ENCODE measurements around the gene SLC43A2.

Gene SLC43A2

DNA sequence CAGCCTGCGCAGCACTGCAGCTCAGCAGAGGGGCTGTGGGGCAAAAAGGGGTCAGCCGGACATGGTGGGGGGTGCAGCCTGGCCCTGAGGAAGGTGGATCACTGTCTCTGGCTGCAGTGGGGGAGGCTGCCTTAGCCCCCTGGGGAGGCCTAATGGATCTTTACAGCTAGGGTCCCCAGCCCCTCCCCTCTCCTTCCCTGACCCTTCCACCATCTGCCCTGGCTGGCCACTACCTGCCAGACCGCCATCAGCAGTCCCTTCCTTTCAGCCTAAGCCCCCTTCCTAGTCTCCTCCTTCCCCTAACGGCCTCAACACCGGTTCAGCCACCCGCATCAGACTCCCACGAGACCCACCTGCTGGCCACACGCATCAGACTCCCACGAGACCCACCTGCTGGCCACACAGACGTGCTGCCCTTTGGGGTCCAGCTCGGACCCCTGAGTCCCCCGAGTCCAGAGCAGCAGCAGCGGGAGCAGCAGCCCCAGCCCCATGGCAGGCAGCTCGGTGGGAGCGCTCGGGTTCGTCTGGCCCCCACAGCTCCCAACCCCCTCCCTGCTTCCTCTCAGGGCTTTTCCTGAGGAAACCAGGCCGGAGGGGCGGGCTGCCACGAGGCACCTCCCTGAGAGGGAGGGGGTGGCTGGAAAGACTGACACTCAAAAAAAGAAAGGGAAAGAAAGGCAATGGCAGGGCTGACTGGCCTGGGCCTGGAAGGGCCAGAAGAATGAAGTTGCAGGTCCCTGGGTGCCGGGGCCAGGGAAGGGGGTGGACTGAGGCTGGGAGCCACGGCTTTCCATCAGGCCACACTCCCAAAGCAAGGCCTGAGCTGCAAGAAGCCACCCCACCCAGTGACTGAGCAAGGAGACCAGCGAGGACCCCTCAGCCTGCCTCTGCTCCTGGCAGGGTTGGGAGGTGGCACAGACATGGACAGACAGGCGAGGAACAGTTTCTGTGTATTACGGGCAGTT, 16.9 kb upstream of the SLC43A2 start, which contains the start of gene SCARF1:
SCARF1 (minus strand) TSS at position 526 of the 965 bp plus-strand sequence; CDS start at position 491, 35 bp downstream.
- H3K36me3 ChIP-seq = peaks cover 10% of the 10 kb centered on the region
- peak within 1 kb of the TSS; percentile 92 for H3K27ac ChIP-seq
- H3K4me3 ChIP-seq (ENCODE audit: low read depth in 1 of 2, low read length in 1 of 2) = peak within 1 kb of the TSS; percentile 62 to 65
- peaks cover 54 to 61% of the 10 kb centered on the region in 2 experiments for H3K4me1 ChIP-seq (ENCODE audit: control insufficient read depth in 1 of 2, insufficient read depth in 1 of 2, low read depth in 1 of 2, low read length in 1 of 2)
- H3K27me3 ChIP-seq = peaks cover 36% of the 10 kb centered on the region
- TF ChIP-seq, protein P1, sequence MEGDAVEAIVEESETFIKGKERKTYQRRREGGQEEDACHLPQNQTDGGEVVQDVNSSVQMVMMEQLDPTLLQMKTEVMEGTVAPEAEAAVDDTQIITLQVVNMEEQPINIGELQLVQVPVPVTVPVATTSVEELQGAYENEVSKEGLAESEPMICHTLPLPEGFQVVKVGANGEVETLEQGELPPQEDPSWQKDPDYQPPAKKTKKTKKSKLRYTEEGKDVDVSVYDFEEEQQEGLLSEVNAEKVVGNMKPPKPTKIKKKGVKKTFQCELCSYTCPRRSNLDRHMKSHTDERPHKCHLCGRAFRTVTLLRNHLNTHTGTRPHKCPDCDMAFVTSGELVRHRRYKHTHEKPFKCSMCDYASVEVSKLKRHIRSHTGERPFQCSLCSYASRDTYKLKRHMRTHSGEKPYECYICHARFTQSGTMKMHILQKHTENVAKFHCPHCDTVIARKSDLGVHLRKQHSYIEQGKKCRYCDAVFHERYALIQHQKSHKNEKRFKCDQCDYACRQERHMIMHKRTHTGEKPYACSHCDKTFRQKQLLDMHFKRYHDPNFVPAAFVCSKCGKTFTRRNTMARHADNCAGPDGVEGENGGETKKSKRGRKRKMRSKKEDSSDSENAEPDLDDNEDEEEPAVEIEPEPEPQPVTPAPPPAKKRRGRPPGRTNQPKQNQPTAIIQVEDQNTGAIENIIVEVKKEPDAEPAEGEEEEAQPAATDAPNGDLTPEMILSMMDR (IDR thresholded peaks at IDR 0.05) = no peak
- no peaks in the 10 kb centered on the region for H3K9me3 ChIP-seq

DNA sequence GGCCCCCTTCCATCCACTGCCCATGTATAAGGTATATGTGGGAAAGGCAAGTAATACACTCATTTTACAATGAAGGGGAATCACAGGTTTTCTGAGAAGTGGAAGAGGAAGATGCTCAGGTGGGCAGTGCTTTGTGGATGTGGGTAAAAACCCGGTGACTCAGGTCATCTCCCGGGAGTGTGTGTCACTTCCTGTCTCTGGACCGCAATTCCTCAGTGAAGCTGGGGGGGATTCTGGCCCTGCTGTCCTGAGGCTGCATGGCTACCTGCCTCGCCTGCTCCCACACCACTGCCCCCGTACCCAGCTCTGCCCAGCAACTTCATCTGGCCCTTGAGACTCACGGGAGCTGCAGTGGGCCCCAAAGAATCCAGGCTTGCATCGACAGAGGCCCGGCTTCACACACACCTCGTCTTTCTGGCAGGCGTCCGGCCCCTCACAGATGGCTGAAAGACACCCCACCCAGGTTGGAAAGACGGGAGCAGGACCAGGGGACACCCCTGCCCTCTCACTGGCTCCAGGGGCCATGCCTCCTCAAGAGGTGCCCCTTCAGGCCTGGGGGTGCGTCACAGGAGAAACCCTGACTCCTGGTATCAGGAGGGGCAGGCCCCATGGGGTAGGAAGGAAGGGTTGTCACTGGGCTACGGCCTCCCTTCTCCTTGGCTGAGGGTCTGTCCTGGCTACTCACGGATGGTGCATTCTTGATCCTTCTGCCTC, 16.0 kb upstream of the SLC43A2 start:
- Histone ChIP-seq H3K27me3 (peaks cover 36% of the 10 kb centered on the region), H3K27ac (peak overlapping the region; percentile 92), H3K4me3 (ENCODE audit: low read depth in 1 of 2, low read length in 1 of 2) (peak overlapping the region; percentile 62 to 65), H3K9me3 (no peaks in the 10 kb centered on the region), H3K4me1 (ENCODE audit: control insufficient read depth in 1 of 2, insufficient read depth in 1 of 2, low read depth in 1 of 2, low read length in 1 of 2) (peaks cover 46 to 54% of the 10 kb centered on the region in 2 experiments), H3K36me3 (peaks cover 3% of the 10 kb centered on the region)
- TF ChIP-seq, protein P1 (IDR thresholded peaks at IDR 0.05) = peak; percentile 38

DNA sequence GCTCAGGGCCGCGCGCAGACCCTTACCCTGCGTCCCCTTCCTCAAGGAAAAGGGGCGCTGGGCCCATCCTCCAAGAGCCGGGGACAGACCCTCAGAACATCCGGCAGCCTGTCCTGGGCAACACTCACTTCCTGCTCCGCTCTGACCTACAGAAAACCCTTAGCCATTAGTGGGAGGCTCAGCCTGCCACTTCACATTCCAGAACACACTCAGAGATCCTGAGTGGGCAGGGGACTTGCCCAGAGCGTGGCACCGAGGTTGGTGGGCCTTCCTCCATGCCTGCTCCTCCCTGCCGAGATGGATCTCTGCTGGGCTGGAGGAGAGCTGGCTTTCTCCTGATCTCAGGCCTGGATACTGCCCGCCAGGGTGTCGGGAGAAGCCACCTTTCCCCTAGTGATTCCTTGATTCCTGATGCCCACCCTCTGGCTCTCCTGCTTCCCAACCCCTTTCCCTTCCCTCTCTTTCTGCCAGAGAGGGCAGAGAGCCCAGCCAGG, 15.4 kb upstream of the SLC43A2 start:
- H3K36me3 ChIP-seq = no peaks in the 10 kb centered on the region
- peak overlapping the region; percentile 92 for H3K27ac ChIP-seq
- peaks cover 46 to 48% of the 10 kb centered on the region in 2 experiments for H3K4me1 ChIP-seq (ENCODE audit: control insufficient read depth in 1 of 2, insufficient read depth in 1 of 2, low read depth in 1 of 2, low read length in 1 of 2)
- TF ChIP-seq, protein P1 (IDR thresholded peaks at IDR 0.05) = no peak
- H3K9me3 ChIP-seq = no peaks in the 10 kb centered on the region
- peaks cover 36% of the 10 kb centered on the region for H3K27me3 ChIP-seq
- H3K4me3 ChIP-seq (ENCODE audit: low read depth in 1 of 2, low read length in 1 of 2) = peak overlapping the region; percentile 62 to 65

DNA sequence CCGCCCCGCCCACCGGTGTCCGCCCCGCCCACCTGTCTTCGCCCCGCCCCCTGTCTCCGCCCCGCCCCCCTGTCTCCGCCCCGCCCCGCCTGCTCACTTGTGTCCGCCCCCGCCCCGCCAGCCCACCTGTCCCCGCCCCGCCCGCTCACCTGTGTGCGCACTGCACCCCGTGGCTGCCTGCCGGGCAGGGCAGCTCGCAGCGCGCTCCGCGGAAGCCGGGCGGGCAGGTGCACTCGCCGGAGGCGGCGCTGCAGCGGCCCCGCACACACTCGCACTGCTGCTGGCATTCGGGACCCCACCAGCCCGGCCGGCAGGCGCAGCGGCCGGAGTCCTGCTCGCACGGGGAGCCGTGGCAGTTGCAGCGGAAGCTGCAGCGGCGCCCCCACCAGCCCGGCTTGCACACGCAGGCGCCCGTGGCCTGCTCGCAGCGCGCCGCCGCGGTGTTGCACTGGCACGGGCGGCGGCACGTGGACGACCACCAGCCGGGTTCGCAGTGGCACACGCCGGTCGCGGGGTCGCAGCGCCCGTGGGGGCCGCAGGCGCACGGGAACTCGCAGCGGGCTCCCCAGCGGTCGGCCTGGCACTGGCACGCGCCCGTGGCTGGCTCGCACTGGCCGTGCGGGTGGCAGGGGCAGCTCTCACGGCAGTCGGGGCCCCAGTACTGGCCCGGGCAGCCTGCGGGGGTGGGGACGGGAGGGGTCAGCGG, 14.8 kb upstream of the SLC43A2 start:
- TF ChIP-seq, protein P1 (IDR thresholded peaks at IDR 0.05) = no peak
- Histone ChIP-seq H3K27me3 (peaks cover 36% of the 10 kb centered on the region), H3K36me3 (no peaks in the 10 kb centered on the region), H3K4me3 (ENCODE audit: low read depth in 1 of 2, low read length in 1 of 2) (peak overlapping the region; percentile 62 to 65), H3K4me1 (ENCODE audit: control insufficient read depth in 1 of 2, insufficient read depth in 1 of 2, low read depth in 1 of 2, low read length in 1 of 2) (peaks cover 43 to 44% of the 10 kb centered on the region in 2 experiments), H3K9me3 (no peaks in the 10 kb centered on the region), H3K27ac (peak overlapping the region; percentile 92)

DNA sequence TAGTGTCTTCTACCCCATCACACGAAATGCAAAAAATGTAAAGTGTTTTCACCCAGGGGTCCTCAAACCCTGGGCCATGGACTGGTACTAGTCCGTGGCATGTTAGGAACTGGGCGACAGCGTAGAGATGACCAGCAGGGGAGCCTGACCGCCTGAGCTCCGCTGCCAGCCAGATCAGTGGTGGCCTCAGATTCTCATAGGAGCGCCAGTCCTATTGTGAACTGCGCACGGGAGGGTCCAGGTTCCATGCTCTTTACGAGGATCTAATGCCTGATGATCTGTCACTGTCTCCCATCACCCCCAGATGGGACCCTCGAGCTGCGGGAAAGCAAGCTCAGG, 12.4 kb upstream of the SLC43A2 start:
- Histone ChIP-seq H3K4me3 (ENCODE audit: low read depth in 1 of 2, low read length in 1 of 2) (no peak overlapping the region), H3K36me3 (peaks cover 7% of the 10 kb centered on the region), H3K27me3 (peaks cover 28% of the 10 kb centered on the region), H3K27ac (no peak overlapping the region), H3K9me3 (no peaks in the 10 kb centered on the region), H3K4me1 (ENCODE audit: control insufficient read depth in 1 of 2, insufficient read depth in 1 of 2, low read depth in 1 of 2, low read length in 1 of 2) (peaks cover 27 to 28% of the 10 kb centered on the region in 2 experiments)
- TF ChIP-seq, protein P1 (IDR thresholded peaks at IDR 0.05) = no peak
